Measurements from ENCODE around the gene ADRA2C. TPM values are rescaled to one million over a fixed set of nuclear protein-coding genes. Genes with fewer than 3 reads are reported as not detected.

ADRA2C gene
- 0.26 and 0.32 TPM in 2 replicates for total RNA-seq
- long read RNA-seq, result 0 reads

- TF ChIP-seq CTCF (IDR thresholded peaks at IDR 0.05), result no peak
- Mint-ChIP-seq H3K27me3 (ENCODE audit: unreplicated experiment) (peaks cover 36% of the 10 kb centered on the region), H3K4me1 (ENCODE audit: unreplicated experiment) (peaks cover 6% of the 10 kb centered on the region), H3K4me3 (ENCODE audit: unreplicated experiment) (peak within 1 kb of the TSS; percentile 66), H3K36me3 (ENCODE audit: unreplicated experiment) (peaks cover 2% of the 10 kb centered on the region), H3K9me3 (ENCODE audit: unreplicated experiment) (no peaks in the 10 kb centered on the region), H3K27ac (ENCODE audit: unreplicated experiment) (no peak within 1 kb of the TSS)
- no peak for DNase-seq (ENCODE audit: extremely low spot score, unreplicated experiment)
These were observed at the start of gene ADRA2C for GRCh38 chr4:3766036-3766784. Gene ADRA2C, plus strand, starts transcription at chr4:3766385. Its CDS starts 222 bp downstream, at chr4:3766607.

GRCh38 chr4:3716631-3717235 lies 49.5 kb upstream of the ADRA2C start:
- no peak overlapping the region for H3K4me3 Mint-ChIP-seq (ENCODE audit: unreplicated experiment)
- no peak for DNase-seq (ENCODE audit: extremely low spot score, unreplicated experiment)
- no peak for TF ChIP-seq CTCF (IDR thresholded peaks at IDR 0.05)

GRCh38 chr4:3717241-3717640 lies 48.9 kb upstream of the ADRA2C start:
- Mint-ChIP-seq H3K27ac (ENCODE audit: unreplicated experiment) (no peak overlapping the region), H3K27me3 (ENCODE audit: unreplicated experiment) (no peaks in the 10 kb centered on the region), H3K9me3 (ENCODE audit: unreplicated experiment) (peaks cover 8% of the 10 kb centered on the region), H3K4me3 (ENCODE audit: unreplicated experiment) (no peak overlapping the region), H3K4me1 (ENCODE audit: unreplicated experiment) (no peaks in the 10 kb centered on the region), H3K36me3 (ENCODE audit: unreplicated experiment) (no peaks in the 10 kb centered on the region)
- no peak for DNase-seq (ENCODE audit: extremely low spot score, unreplicated experiment)
- no peak for TF ChIP-seq CTCF (IDR thresholded peaks at IDR 0.05)

More at GRCh38 chr4:3716631-3717235, 49.5 kb upstream of the ADRA2C start:
- Mint-ChIP-seq H3K27me3 (ENCODE audit: unreplicated experiment) (no peaks in the 10 kb centered on the region), H3K36me3 (ENCODE audit: unreplicated experiment) (no peaks in the 10 kb centered on the region), H3K4me1 (ENCODE audit: unreplicated experiment) (no peaks in the 10 kb centered on the region), H3K9me3 (ENCODE audit: unreplicated experiment) (peaks cover 8% of the 10 kb centered on the region), H3K27ac (ENCODE audit: unreplicated experiment) (no peak overlapping the region)

- DNase-seq (ENCODE audit: extremely low spot score, unreplicated experiment), result no peak
- no peaks in the 10 kb centered on the region for H3K4me1 Mint-ChIP-seq (ENCODE audit: unreplicated experiment)
- H3K27ac Mint-ChIP-seq (ENCODE audit: unreplicated experiment), result no peak overlapping the region
- no peak overlapping the region for H3K4me3 Mint-ChIP-seq (ENCODE audit: unreplicated experiment)
- TF ChIP-seq CTCF (IDR thresholded peaks at IDR 0.05), result no peak
- H3K27me3 Mint-ChIP-seq (ENCODE audit: unreplicated experiment), result no peaks in the 10 kb centered on the region
- peaks cover 8% of the 10 kb centered on the region for H3K9me3 Mint-ChIP-seq (ENCODE audit: unreplicated experiment)
- H3K36me3 Mint-ChIP-seq (ENCODE audit: unreplicated experiment), result no peaks in the 10 kb centered on the region
These were observed 47.7 kb upstream of the ADRA2C start for GRCh38 chr4:3718462-3718861.

GRCh38 chr4:3719191-3719590 lies 47.0 kb upstream of the ADRA2C start:
- H3K36me3 Mint-ChIP-seq (ENCODE audit: unreplicated experiment), result no peaks in the 10 kb centered on the region
- no peaks in the 10 kb centered on the region for H3K4me1 Mint-ChIP-seq (ENCODE audit: unreplicated experiment)
- TF ChIP-seq CTCF (IDR thresholded peaks at IDR 0.05), result no peak
- H3K27me3 Mint-ChIP-seq (ENCODE audit: unreplicated experiment), result no peaks in the 10 kb centered on the region
- H3K27ac Mint-ChIP-seq (ENCODE audit: unreplicated experiment), result no peak overlapping the region
- no peak for DNase-seq (ENCODE audit: extremely low spot score, unreplicated experiment)
- peaks cover 8% of the 10 kb centered on the region for H3K9me3 Mint-ChIP-seq (ENCODE audit: unreplicated experiment)
- H3K4me3 Mint-ChIP-seq (ENCODE audit: unreplicated experiment), result no peak overlapping the region

Data from osteocyte (in vitro differentiated cells).